ENCODE measurements around the gene PI4K2A.

DNA sequence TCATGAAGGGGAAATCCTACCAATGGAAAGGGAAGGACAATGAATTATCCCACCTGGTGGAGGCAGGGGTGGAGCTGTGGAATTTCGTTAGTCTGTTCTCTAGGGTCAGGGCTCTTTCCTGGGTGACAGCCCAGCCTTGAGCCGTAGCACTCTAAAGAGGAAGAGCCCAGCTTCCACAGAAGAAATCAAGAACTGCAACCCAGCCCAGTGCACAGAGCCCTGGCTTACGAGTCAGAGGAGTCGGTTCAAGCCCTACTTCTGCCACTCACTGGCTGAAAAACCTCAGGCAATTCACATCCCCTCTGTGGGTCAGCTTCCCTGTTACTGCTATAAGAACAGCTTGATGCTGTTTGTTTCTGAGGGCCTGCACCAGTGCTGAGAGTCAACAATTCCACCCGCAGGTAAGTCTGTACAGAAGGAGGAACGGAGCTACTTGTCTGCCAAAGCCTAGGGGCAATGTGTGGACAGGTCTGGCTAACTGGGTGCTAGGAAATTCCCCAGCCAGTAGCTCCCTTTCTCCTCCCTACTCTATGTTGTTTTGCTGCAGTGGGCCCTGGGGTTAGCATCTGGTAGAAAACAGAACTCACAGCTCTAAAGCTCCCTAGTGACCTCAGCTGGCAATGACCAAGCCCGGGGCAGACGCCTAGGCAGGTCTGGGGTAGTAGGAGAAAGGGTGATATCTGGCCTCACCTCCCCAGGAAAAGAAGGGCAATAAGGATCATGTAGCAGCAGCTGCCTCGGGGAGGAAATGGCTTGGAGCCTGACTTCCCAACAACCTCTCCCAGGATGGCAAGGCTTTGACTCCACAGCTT, 43.3 kb downstream of the PI4K2A start:
- TF ChIP-seq, protein P1, sequence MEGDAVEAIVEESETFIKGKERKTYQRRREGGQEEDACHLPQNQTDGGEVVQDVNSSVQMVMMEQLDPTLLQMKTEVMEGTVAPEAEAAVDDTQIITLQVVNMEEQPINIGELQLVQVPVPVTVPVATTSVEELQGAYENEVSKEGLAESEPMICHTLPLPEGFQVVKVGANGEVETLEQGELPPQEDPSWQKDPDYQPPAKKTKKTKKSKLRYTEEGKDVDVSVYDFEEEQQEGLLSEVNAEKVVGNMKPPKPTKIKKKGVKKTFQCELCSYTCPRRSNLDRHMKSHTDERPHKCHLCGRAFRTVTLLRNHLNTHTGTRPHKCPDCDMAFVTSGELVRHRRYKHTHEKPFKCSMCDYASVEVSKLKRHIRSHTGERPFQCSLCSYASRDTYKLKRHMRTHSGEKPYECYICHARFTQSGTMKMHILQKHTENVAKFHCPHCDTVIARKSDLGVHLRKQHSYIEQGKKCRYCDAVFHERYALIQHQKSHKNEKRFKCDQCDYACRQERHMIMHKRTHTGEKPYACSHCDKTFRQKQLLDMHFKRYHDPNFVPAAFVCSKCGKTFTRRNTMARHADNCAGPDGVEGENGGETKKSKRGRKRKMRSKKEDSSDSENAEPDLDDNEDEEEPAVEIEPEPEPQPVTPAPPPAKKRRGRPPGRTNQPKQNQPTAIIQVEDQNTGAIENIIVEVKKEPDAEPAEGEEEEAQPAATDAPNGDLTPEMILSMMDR (IDR thresholded peaks at IDR 0.05): no peak
- TF ChIP-seq EZH2 (IDR thresholded peaks at IDR 0.05; ENCODE audit: borderline replicate concordance, insufficient read depth, low read depth, low read length, poor library complexity, severe bottlenecking): no peak

Data from B cell (primary cell).